ENCODE data around the gene ALDH16A1.

DNA sequence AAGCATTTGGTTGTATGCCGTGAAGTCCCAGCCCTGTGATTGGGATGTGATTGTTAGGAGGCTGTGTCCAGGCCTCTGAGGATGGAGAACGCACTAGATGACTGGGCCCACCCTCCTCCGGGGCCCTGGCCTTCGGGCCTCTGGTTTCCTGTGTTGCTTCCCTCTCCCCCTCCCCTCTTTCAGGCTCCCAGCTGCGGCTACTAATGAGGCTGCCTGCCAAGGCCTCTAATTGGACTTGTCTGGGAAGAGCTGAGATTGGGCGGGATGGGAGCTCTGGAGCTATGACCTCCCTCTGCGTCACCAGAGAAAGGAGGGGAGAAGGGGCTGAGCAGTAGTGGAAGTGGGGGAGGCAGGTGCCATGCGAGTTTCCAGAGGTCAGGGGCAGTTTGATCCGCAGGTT, 39.7 kb upstream of the ALDH16A1 start:
- TF ChIP-seq POLR2A (IDR thresholded peaks at IDR 0.05; ENCODE audit: low read depth, low read length) (no peak), POLR2AphosphoS5 (IDR thresholded peaks at IDR 0.05; ENCODE audit: low read depth, low read length) (no peak)

Measured in GM12892 (cell line).